ENCODE results near the gene LIME1.

Gene LIME1

GRCh38 chr20:63736893-63737694 is 630 bp downstream of the LIME1 start:
- no peak for DNase-seq (ENCODE audit: low read depth)
- H3K4me3 ChIP-seq (ENCODE audit: low read depth, low read length) = no peak overlapping the region

GRCh38 chr20:63737695-63737944 is 1.2 kb downstream of the LIME1 start:
- no peak for DNase-seq (ENCODE audit: low read depth)
- no peak overlapping the region for H3K4me3 ChIP-seq (ENCODE audit: low read depth, low read length)

- H3K4me3 ChIP-seq (ENCODE audit: low read depth, low read length) = no peak overlapping the region
- no peak for DNase-seq (ENCODE audit: low read depth)
Measured at GRCh38 chr20:63737945-63738686, 1.7 kb downstream of the LIME1 start.

- DNase-seq (ENCODE audit: low read depth) = peak; percentile 4
- H3K4me3 ChIP-seq (ENCODE audit: low read depth, low read length) = peak overlapping the region; percentile 33
Measured at GRCh38 chr20:63738687-63739129, 2.2 kb downstream of the LIME1 start.

- peak; percentile 7 for DNase-seq (ENCODE audit: low read depth)
Measured at GRCh38 chr20:63739130-63740069, 2.9 kb downstream of the LIME1 start, which contains the start of gene SLC2A4RG. Gene SLC2A4RG, plus strand, starts transcription at chr20:63739776. Its CDS starts 137 bp downstream, at chr20:63739913.

GRCh38 chr20:63740070-63740626 is 3.7 kb downstream of the LIME1 start:
- no peak for DNase-seq (ENCODE audit: low read depth)

More at GRCh38 chr20:63739130-63740069, 2.9 kb downstream of the LIME1 start, which contains the start of gene SLC2A4RG:
- H3K4me3 ChIP-seq (ENCODE audit: low read depth, low read length) = peak within 1 kb of the TSS; percentile 59

GRCh38 chr20:63740627-63741353 is 4.3 kb downstream of the LIME1 start:
- peak overlapping the region; percentile 59 for H3K4me3 ChIP-seq (ENCODE audit: low read depth, low read length)
- DNase-seq (ENCODE audit: low read depth) = peak; percentile 72

More at GRCh38 chr20:63740070-63740626, 3.7 kb downstream of the LIME1 start:
- peak overlapping the region; percentile 59 for H3K4me3 ChIP-seq (ENCODE audit: low read depth, low read length)

- DNase-seq (ENCODE audit: low read depth) = no peak
Measured at GRCh38 chr20:63741354-63741675, 4.9 kb downstream of the LIME1 start.

GRCh38 chr20:63741676-63742380 is 5.4 kb downstream of the LIME1 start:
- H3K4me3 ChIP-seq (ENCODE audit: low read depth, low read length) = peak overlapping the region; percentile 59
- DNase-seq (ENCODE audit: low read depth) = no peak

More at GRCh38 chr20:63741354-63741675, 4.9 kb downstream of the LIME1 start:
- H3K4me3 ChIP-seq (ENCODE audit: low read depth, low read length) = peak overlapping the region; percentile 59

GRCh38 chr20:63742381-63743024 is 6.0 kb downstream of the LIME1 start:
- H3K4me3 ChIP-seq (ENCODE audit: low read depth, low read length) = no peak overlapping the region
- DNase-seq (ENCODE audit: low read depth) = no peak

- DNase-seq (ENCODE audit: low read depth) = no peak
- H3K4me3 ChIP-seq (ENCODE audit: low read depth, low read length) = no peak overlapping the region
Measured at GRCh38 chr20:63743210-63743970, 6.9 kb downstream of the LIME1 start.

- H3K4me3 ChIP-seq (ENCODE audit: low read depth, low read length) = no peak overlapping the region
- DNase-seq (ENCODE audit: low read depth) = no peak
Measured at GRCh38 chr20:63744158-63744557, 7.7 kb downstream of the LIME1 start.

GRCh38 chr20:63744574-63745423 is 8.3 kb downstream of the LIME1 start:
- H3K4me3 ChIP-seq (ENCODE audit: low read depth, low read length) = no peak overlapping the region
- no peak for DNase-seq (ENCODE audit: low read depth)

GRCh38 chr20:63745424-63745805 is 9.0 kb downstream of the LIME1 start:
- no peak overlapping the region for H3K4me3 ChIP-seq (ENCODE audit: low read depth, low read length)
- DNase-seq (ENCODE audit: low read depth) = no peak

GRCh38 chr20:63745961-63746731 is 9.7 kb downstream of the LIME1 start:
- DNase-seq (ENCODE audit: low read depth) = no peak

More at GRCh38 chr20:63745961-63746731, 9.7 kb downstream of the LIME1 start:
- H3K4me3 ChIP-seq (ENCODE audit: low read depth, low read length) = no peak overlapping the region

Measured in skeletal muscle cell (primary cell).